Breast epithelium (tissue), 4 donors: ENCODE results near the gene NXPE4. TPM values are rescaled to one million over a fixed set of nuclear protein-coding genes. Genes with fewer than 3 reads are reported as not detected.

Source experiments
- DNase-seq, 2 donors: peaks; one replicate each; pipeline ENCODE4 v3.0.0-alpha.2; 2019; ENCODE audit warnings: low spot score in 2 of 2
- H3K27ac ChIP-seq, 2 donors: fragments of 200-600 bp; sonication (generic) in 1 of 2; one replicate each; pipeline ENCODE4 v1.5.1; 2016 to 2019; ENCODE audit warnings: mild to moderate bottlenecking in 1 of 2
- H3K27me3 ChIP-seq, 2 donors: fragments of 200-600 bp; sonication (generic) in 1 of 2; one replicate each; pipeline versions ENCODE4 v1.5.1 to v1.6.0; 2017 to 2019; ENCODE audit warnings: control low read depth in 1 of 2, mild to moderate bottlenecking in 1 of 2
- H3K36me3 ChIP-seq: fragments of 200-600 bp; one replicate; pipeline ENCODE4 v1.5.1; 2019
- H3K4me1 ChIP-seq, 2 donors: fragments of 200-600 bp; sonication (generic); one replicate each; pipeline ENCODE4 v1.5.1; 2016 to 2019; ENCODE audit warnings: control low read depth in 1 of 2
- H3K4me3 ChIP-seq, 3 donors: fragments of 200-600 bp; sonication (generic); 1 replicate in 2 of 3; 2 replicates in 1 of 3; pipeline ENCODE4 v1.5.1; 2016 to 2019; ENCODE audit warnings: mild to moderate bottlenecking in 3 of 3, moderate library complexity in 2 of 3
- H3K9me3 ChIP-seq, 2 donors: fragments of 200-600 bp; sonication (generic) in 1 of 2; one replicate each; pipeline ENCODE4 v1.5.1; 2016 to 2019; ENCODE audit warnings: control low read depth in 1 of 2
- POLR2A ChIP-seq: fragments of 450-650 bp; IDR thresholded peaks from one replicate; pipeline ENCODE4 v1.6.1; 2016; ENCODE audit warnings: antibody characterized with exemption, mild to moderate bottlenecking, moderate library complexity
- POLR2AphosphoS5 ChIP-seq, 3 donors: sonication (generic); formaldehyde crosslinking; IDR thresholded peaks; one replicate each; pipeline ENCODE4 v1.6.1; 2017; ENCODE audit warnings: antibody characterized with exemption in 3 of 3
- intact Hi-C: fragments of 100-400 bp; cut with DNase I; formaldehyde crosslinking; loops from one replicate; pipeline ENCODE4 v1.15.1; 2023; ENCODE audit warnings: low total_unique reads
- total RNA-seq, 3 donors: library from RNA; depleted of rRNA; stranded (reverse); fragments of >200 nt; gene quantifications; one replicate each; pipeline ENCODE4 v1.1.0, GENCODE V29; 2016
- TF ChIP-seq, protein P1 (sequence below), 3 donors: fragments of 450-650 bp; IDR thresholded peaks; one replicate each; pipeline ENCODE4 v1.5.1; 2016 to 2017; ENCODE audit warnings: antibody characterized with exemption in 3 of 3, mild to moderate bottlenecking in 3 of 3, moderate library complexity in 3 of 3

The NXPE4 gene
- total RNA-seq, 3 donors from 2014 or later, result 0.29 to 0.66 TPM; not detected in 1

DNA sequence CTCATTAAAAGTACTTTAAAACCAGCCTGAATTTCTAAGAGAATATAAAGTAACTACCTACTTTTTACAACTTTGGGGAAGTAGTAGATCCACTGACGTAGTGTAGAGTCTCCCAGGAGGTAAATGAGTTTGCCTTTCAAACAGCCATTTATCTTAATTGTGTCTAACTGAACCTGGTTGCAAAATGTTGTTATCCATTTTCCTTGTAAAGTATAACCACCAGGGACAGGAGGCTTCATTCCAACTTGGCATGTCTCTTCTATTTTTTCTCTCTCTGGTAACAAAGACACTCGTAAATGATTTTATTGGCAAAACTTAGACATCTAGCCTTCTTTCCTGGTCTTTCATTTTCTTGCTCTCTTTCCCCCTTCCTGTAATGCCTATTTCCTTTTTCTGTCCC is 72.8 kb downstream of the NXPE4 start:
- Histone ChIP-seq H3K36me3 (no peaks in the 10 kb centered on the region), H3K27ac (no peak overlapping the region), H3K4me1 (no peaks in the 10 kb centered on the region), H3K9me3 (peaks cover 7 to 14% of the 10 kb centered on the region in 2 donors), H3K27me3 (no peaks in the 10 kb centered on the region), H3K4me3 (no peak overlapping the region)
- intact Hi-C loops, result no loop called here
- no peak for DNase-seq
- no peak for TF ChIP-seq POLR2AphosphoS5 (IDR thresholded peaks at IDR 0.05)
- no peak for TF ChIP-seq POLR2A
- TF ChIP-seq, protein P1, sequence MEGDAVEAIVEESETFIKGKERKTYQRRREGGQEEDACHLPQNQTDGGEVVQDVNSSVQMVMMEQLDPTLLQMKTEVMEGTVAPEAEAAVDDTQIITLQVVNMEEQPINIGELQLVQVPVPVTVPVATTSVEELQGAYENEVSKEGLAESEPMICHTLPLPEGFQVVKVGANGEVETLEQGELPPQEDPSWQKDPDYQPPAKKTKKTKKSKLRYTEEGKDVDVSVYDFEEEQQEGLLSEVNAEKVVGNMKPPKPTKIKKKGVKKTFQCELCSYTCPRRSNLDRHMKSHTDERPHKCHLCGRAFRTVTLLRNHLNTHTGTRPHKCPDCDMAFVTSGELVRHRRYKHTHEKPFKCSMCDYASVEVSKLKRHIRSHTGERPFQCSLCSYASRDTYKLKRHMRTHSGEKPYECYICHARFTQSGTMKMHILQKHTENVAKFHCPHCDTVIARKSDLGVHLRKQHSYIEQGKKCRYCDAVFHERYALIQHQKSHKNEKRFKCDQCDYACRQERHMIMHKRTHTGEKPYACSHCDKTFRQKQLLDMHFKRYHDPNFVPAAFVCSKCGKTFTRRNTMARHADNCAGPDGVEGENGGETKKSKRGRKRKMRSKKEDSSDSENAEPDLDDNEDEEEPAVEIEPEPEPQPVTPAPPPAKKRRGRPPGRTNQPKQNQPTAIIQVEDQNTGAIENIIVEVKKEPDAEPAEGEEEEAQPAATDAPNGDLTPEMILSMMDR (IDR thresholded peaks at IDR 0.05), result no peak

Other genes with a start within 250 kb of the NXPE4 start
- 10 to 100 TPM in 2 of 3 donors, 1 to 10 TPM in 1; 7.9 to 13.2 (median 10.2) TPM for gene C11orf71, start 195.3 kb downstream of the NXPE4 start, total RNA-seq
- 10 to 100 TPM; 14.7 to 29.7 (median 25.2) TPM for gene RBM7, start 195.1 kb downstream of the NXPE4 start, total RNA-seq
- 100 to 1,000 TPM; 108 to 127 (median 123) TPM for gene REXO2, start 156.3 kb downstream of the NXPE4 start, total RNA-seq
- 1 to 10 TPM in 1 of 3 donors, not detected in 2; 1.3 TPM for gene NXPE1, start 35.9 kb downstream of the NXPE4 start, total RNA-seq
- gene NXPE2, start 82.7 kb upstream of the NXPE4 start, total RNA-seq, result 1 to 10 TPM in 1 of 3 donors, under 1 TPM in 1, not detected in 1; 0.80 to 1.8 TPM